ENCODE results near the gene KHDC1. TPM values are rescaled to one million over a fixed set of nuclear protein-coding genes. Genes with fewer than 3 reads are reported as not detected.

KHDC1 gene
- total RNA-seq, 1 experiment from 2014 or later, result 9.6 TPM

- H3K27me3 ChIP-seq (ENCODE audit: control insufficient read depth, insufficient read depth, low read length), result no peaks in the 10 kb centered on the region
- BruUV-seq (replicated peaks), result no TSS peak
- POLR2A ChIA-PET, result no interaction called here
- no peaks in the 10 kb centered on the region for H3K36me3 ChIP-seq (ENCODE audit: control insufficient read depth, insufficient read depth, low read length)
- in situ Hi-C loops (cut with HindIII; ENCODE audit: low pct_unique_long_range_greater_than_20kb, low sequenced_read_pairs) (no loop called here), intact Hi-C loops (cut with micrococcal nuclease; ENCODE audit: unreplicated experiment) (no loop called here)
- CTCF ChIA-PET, result no interaction called here
- no peaks in the 10 kb centered on the region for H3K4me1 ChIP-seq (ENCODE audit: control insufficient read depth, insufficient read depth, low read length)
- DNase-seq (ENCODE audit: low read depth, low spot score) (no peak), ATAC-seq (no peak)
- TF ChIP-seq SIN3A (IDR thresholded peaks at IDR 0.05; ENCODE audit: borderline replicate concordance, insufficient read depth, low read depth, low read length) (no peak), TCF7L2 (IDR thresholded peaks at IDR 0.05; ENCODE audit: low read depth, low read length) (no peak), POLR2AphosphoS5 (IDR thresholded peaks at IDR 0.05; ENCODE audit: low read depth, low read length) (no peak), CTCF (IDR thresholded peaks at IDR 0.05) (no peak), REST (IDR thresholded peaks at IDR 0.05; ENCODE audit: insufficient read depth in 1 of 2, low read depth in 2 of 2, low read length in 1 of 2) (no peak)
- H3K9me3 ChIP-seq (ENCODE audit: control insufficient read depth, insufficient read depth, low read depth, low read length), result no peaks in the 10 kb centered on the region
- no peak overlapping the region for H3K27ac ChIP-seq (ENCODE audit: low read length)
- H3K4me3 ChIP-seq (ENCODE audit: low read depth in 2 of 2, low read length in 2 of 2), result no peak overlapping the region
Observed at GRCh38 chr6:73209117-73209516, 53.9 kb downstream of the KHDC1 start.

GRCh38 chr6:73207221-73207837 lies 55.7 kb downstream of the KHDC1 start:
- CTCF ChIA-PET, result no interaction called here
- Histone ChIP-seq H3K4me3 (ENCODE audit: low read depth in 2 of 2, low read length in 2 of 2) (no peak overlapping the region), H3K4me1 (ENCODE audit: control insufficient read depth, insufficient read depth, low read length) (no peaks in the 10 kb centered on the region), H3K27me3 (ENCODE audit: control insufficient read depth, insufficient read depth, low read length) (no peaks in the 10 kb centered on the region), H3K36me3 (ENCODE audit: control insufficient read depth, insufficient read depth, low read length) (no peaks in the 10 kb centered on the region), H3K9me3 (ENCODE audit: control insufficient read depth, insufficient read depth, low read depth, low read length) (no peaks in the 10 kb centered on the region), H3K27ac (ENCODE audit: low read length) (no peak overlapping the region)
- in situ Hi-C loops (cut with HindIII; ENCODE audit: low pct_unique_long_range_greater_than_20kb, low sequenced_read_pairs) (no loop called here), intact Hi-C loops (cut with micrococcal nuclease; ENCODE audit: unreplicated experiment) (no loop called here)
- ATAC-seq (no peak), DNase-seq (ENCODE audit: low read depth, low spot score) (no peak)
- no peak for TF ChIP-seq TCF7L2 (IDR thresholded peaks at IDR 0.05; ENCODE audit: low read depth, low read length)
- TF ChIP-seq SIN3A (IDR thresholded peaks at IDR 0.05; ENCODE audit: borderline replicate concordance, insufficient read depth, low read depth, low read length), result no peak
- no peak for TF ChIP-seq POLR2AphosphoS5 (IDR thresholded peaks at IDR 0.05; ENCODE audit: low read depth, low read length)
- no peak for TF ChIP-seq REST (IDR thresholded peaks at IDR 0.05; ENCODE audit: insufficient read depth in 1 of 2, low read depth in 2 of 2, low read length in 1 of 2)
- TF ChIP-seq CTCF (IDR thresholded peaks at IDR 0.05), result no peak
- no TSS peak for BruUV-seq (replicated peaks)
- POLR2A ChIA-PET, result interaction anchor here (0.6 kb wide), 1 partner anchor 403 kb away, joined by 4 read pairs; no protein-coding TSS in a partner anchor

Measured in Panc1 (cell line).